Neural cell (in vitro differentiated cells): Measurements from ENCODE around the gene GGCX. TPM values are rescaled to one million over a fixed set of nuclear protein-coding genes. Genes with fewer than 3 reads are reported as not detected.
A peak's percentile ranks its signal among the peaks of the same experiment; 100 is the strongest.

Experiments
- H2AFZ ChIP-seq: fragments of 200-600, 300-800 bp; sonication (generic), shearing (Covaris generic); 2 replicates; pipeline ENCODE4 v1.6.0; 2014; ENCODE audit warnings: low read depth, mild to moderate bottlenecking, antibody characterized with exemption, low read length, moderate library complexity
- H3F3A ChIP-seq: fragments of 200-600 bp; shearing (Covaris generic); 2 replicates; pipeline ENCODE4 v1.6.1; 2016; ENCODE audit warnings: mild to moderate bottlenecking, moderate library complexity, mixed read lengths, antibody characterized with exemption, low read length; ENCODE audit not compliant: insufficient read depth, poor library complexity, severe bottlenecking
- H3K27ac ChIP-seq: fragments of 200-600, 300-800 bp; sonication (generic), shearing (Covaris generic); 2 replicates; pipeline ENCODE4 v1.5.1; 2014; ENCODE audit warnings: mild to moderate bottlenecking, low read length, moderate library complexity
- H3K27me3 ChIP-seq: fragments of 300-800, 200-600 bp; sonication (generic), shearing (Covaris generic); 2 replicates; pipeline ENCODE4 v1.6.0; 2014; ENCODE audit warnings: mild to moderate bottlenecking, low read depth, low read length, moderate library complexity; ENCODE audit not compliant: insufficient read depth
- H3K36me3 ChIP-seq: fragments of 300-800, 200-600 bp; sonication (generic), shearing (Covaris generic); 2 replicates; pipeline ENCODE4 v1.5.1; 2014; ENCODE audit warnings: mild to moderate bottlenecking, antibody characterized with exemption, low read length, moderate library complexity; ENCODE audit not compliant: insufficient read depth
- H3K4me2 ChIP-seq: fragments of 300-800, 200-600 bp; sonication (generic), shearing (Covaris generic); 2 replicates; pipeline ENCODE4 v1.6.0; 2014; ENCODE audit warnings: mild to moderate bottlenecking, low read length
- H3K4me3 ChIP-seq: fragments of 300-800, 200-600 bp; sonication (generic), shearing (Covaris generic); 2 replicates; pipeline ENCODE4 v1.5.1; 2014; ENCODE audit warnings: mild to moderate bottlenecking, low read length, moderate library complexity
- H3K79me2 ChIP-seq: fragments of 200-600 bp; shearing (Covaris generic); replicated peaks from 2 replicates; pipeline ENCODE4 v1.6.0; 2014; ENCODE audit warnings: mild to moderate bottlenecking, low read length, moderate library complexity; ENCODE audit not compliant: insufficient read depth
- H3K9ac ChIP-seq: fragments of 300-800, 200-600 bp; sonication (generic), shearing (Covaris generic); 2 replicates; pipeline ENCODE4 v1.6.1; 2016; ENCODE audit warnings: mild to moderate bottlenecking, low read length, mixed read lengths
- H3K9me2 ChIP-seq: fragments of 200-600 bp; shearing (Covaris generic); 2 replicates; pipeline ENCODE4 v1.6.1; 2016; ENCODE audit warnings: mild to moderate bottlenecking, low read length, mixed read lengths; ENCODE audit not compliant: insufficient read depth
- H3K9me3 ChIP-seq: fragments of 200-600, 300-800 bp; sonication (generic), shearing (Covaris generic); 2 replicates; pipeline ENCODE4 v1.6.1; 2016; ENCODE audit warnings: mild to moderate bottlenecking, mixed run types, low read length, moderate library complexity, mixed read lengths
- H4K20me1 ChIP-seq: fragments of 200-600 bp; shearing (Covaris generic); 2 replicates; pipeline ENCODE4 v1.6.1; 2016; ENCODE audit warnings: mild to moderate bottlenecking, mixed run types; ENCODE audit not compliant: insufficient read depth
- EP300 ChIP-seq: fragments of 450-650 bp; conservative IDR thresholded peaks from 2 replicates; pipeline ENCODE4 v1.6.1; 2014; ENCODE audit warnings: antibody characterized with exemption, mild to moderate bottlenecking, moderate library complexity; ENCODE audit not compliant: poor library complexity, severe bottlenecking
- EZH2 ChIP-seq: fragments of 200-600, 300-800 bp; shearing (Covaris generic), sonication (generic); IDR thresholded peaks from 2 replicates; pipeline ENCODE4 v1.6.1; 2014; ENCODE audit warnings: antibody characterized with exemption, low read length, borderline replicate concordance, mild to moderate bottlenecking; ENCODE audit not compliant: insufficient read depth, poor library complexity, severe bottlenecking
- MXI1 ChIP-seq: fragments of 450-650 bp; conservative IDR thresholded peaks from 2 replicates; pipeline ENCODE4 v1.6.1; 2014; ENCODE audit warnings: antibody characterized with exemption, mild to moderate bottlenecking; ENCODE audit not compliant: poor library complexity, severe bottlenecking
- POLR2AphosphoS5 ChIP-seq: IDR thresholded peaks from 2 replicates; pipeline ENCODE4 v1.6.1; 2012
- RAD21 ChIP-seq: fragments of 450-650 bp; conservative IDR thresholded peaks from 2 replicates; pipeline ENCODE4 v1.6.1; 2014; ENCODE audit warnings: antibody characterized with exemption, mild to moderate bottlenecking, moderate library complexity
- SMC3 ChIP-seq: fragments of 450-650 bp; conservative IDR thresholded peaks from 2 replicates; pipeline ENCODE4 v1.6.1; 2014; ENCODE audit warnings: antibody characterized with exemption, mild to moderate bottlenecking, moderate library complexity; ENCODE audit not compliant: poor library complexity
- TAF1 ChIP-seq: IDR thresholded peaks from 2 replicates; pipeline ENCODE4 v1.6.1; 2012; ENCODE audit warnings: low read depth
- polyA plus RNA-seq: library from polyadenylated mRNA; depleted of rRNA; stranded (reverse); fragments of >200 nt; gene quantifications from 2 replicates; pipeline ENCODE4 v1.2.3, GENCODE V29; 2014
- TF ChIP-seq, protein P1 (sequence below): IDR thresholded peaks from 2 replicates; pipeline ENCODE4 v1.6.1; 2012; ENCODE audit warnings: borderline replicate concordance
- TF ChIP-seq, protein P2 (sequence below): fragments of 450-650 bp; IDR thresholded peaks from 2 replicates; pipeline ENCODE4 v1.5.1; 2014; ENCODE audit warnings: antibody characterized with exemption, mild to moderate bottlenecking, moderate library complexity; ENCODE audit not compliant: poor library complexity, severe bottlenecking

GGCX gene
- polyA plus RNA-seq, 1 donor from 2014 or later = 41.4 TPM

DNA sequence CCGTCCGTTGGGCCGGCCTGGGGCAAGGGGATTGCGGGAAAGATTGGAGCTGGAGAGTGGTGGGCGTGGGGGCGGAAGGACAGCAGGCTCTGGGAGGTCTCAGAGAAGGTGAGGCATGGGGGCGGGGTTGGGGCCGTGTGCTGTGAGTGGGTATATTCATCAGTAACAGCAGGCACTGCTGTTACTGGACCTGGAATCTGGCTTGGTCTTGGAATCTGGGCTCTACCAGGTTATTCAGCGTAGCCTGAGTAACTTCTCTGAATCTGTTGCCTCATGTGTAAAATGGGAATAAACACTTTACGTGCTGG lies 34.7 kb upstream of the GGCX start:
- Histone ChIP-seq H4K20me1 (no peaks in the 10 kb centered on the region), H3K9me3 (no peaks in the 10 kb centered on the region), H3F3A (no peaks in the 10 kb centered on the region), H3K4me2 (peak overlapping the region; percentile 47), H3K79me2 (peaks cover 11% of the 10 kb centered on the region), H3K9ac (peak overlapping the region; percentile 89), H2AFZ (peak overlapping the region; percentile 80), H3K27ac (peak overlapping the region; percentile 83), H3K27me3 (no peaks in the 10 kb centered on the region), H3K4me3 (peak overlapping the region; percentile 85), H3K9me2 (no peaks in the 10 kb centered on the region), H3K36me3 (no peaks in the 10 kb centered on the region)
- TF ChIP-seq MXI1 (peak; percentile 31), RAD21 (no peak)

DNA sequence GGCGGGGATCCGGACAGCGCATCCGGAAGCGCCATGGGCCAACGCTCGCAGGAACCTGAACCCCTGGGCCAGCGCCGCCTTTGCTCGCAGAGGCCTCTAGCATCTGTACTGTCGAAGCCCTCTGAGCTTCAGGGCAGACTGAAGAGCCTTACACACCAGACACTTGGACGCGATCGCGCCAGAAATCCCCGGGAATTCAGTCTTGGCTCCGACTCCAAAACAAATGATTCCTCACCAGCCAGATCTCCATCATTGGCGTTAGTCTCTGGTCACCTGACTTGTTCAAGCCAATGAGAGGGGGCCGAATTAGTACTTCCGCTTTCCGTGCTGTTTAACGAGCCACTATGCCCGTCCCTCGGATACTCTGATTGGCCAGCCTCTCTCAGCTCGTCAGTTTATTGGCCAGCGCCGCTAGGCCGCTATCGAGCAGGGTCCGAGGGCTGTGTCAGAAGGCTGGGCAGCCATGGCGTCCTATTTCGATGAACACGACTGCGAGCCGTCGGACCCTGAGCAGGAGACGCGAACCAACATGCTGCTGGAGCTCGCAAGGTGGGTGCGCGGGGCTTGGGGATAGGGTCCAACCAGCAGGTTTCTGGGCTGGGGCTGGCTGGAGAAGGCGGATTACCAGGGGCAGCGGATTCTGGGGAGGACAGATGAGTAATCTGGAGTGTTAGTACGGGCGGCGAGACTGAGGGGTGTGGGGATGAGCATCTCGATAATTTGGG lies 34.2 kb upstream of the GGCX start, which contains the start of gene RNF181:
Gene RNF181, plus strand, starts transcription at position 445 of the 725 bp plus-strand sequence. Its CDS starts 19 bp downstream, at position 464.
- no peaks in the 10 kb centered on the region for H3K9me3 ChIP-seq
- no peaks in the 10 kb centered on the region for H4K20me1 ChIP-seq
- peak within 1 kb of the TSS; percentile 83 for H3K27ac ChIP-seq
- TF ChIP-seq, protein P1, sequence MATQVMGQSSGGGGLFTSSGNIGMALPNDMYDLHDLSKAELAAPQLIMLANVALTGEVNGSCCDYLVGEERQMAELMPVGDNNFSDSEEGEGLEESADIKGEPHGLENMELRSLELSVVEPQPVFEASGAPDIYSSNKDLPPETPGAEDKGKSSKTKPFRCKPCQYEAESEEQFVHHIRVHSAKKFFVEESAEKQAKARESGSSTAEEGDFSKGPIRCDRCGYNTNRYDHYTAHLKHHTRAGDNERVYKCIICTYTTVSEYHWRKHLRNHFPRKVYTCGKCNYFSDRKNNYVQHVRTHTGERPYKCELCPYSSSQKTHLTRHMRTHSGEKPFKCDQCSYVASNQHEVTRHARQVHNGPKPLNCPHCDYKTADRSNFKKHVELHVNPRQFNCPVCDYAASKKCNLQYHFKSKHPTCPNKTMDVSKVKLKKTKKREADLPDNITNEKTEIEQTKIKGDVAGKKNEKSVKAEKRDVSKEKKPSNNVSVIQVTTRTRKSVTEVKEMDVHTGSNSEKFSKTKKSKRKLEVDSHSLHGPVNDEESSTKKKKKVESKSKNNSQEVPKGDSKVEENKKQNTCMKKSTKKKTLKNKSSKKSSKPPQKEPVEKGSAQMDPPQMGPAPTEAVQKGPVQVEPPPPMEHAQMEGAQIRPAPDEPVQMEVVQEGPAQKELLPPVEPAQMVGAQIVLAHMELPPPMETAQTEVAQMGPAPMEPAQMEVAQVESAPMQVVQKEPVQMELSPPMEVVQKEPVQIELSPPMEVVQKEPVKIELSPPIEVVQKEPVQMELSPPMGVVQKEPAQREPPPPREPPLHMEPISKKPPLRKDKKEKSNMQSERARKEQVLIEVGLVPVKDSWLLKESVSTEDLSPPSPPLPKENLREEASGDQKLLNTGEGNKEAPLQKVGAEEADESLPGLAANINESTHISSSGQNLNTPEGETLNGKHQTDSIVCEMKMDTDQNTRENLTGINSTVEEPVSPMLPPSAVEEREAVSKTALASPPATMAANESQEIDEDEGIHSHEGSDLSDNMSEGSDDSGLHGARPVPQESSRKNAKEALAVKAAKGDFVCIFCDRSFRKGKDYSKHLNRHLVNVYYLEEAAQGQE = peak; percentile 88
- TF ChIP-seq EP300 = peak; percentile 17
- TF ChIP-seq SMC3 = no peak
- TF ChIP-seq POLR2AphosphoS5 = peak; percentile 92
- TF ChIP-seq, protein P2, sequence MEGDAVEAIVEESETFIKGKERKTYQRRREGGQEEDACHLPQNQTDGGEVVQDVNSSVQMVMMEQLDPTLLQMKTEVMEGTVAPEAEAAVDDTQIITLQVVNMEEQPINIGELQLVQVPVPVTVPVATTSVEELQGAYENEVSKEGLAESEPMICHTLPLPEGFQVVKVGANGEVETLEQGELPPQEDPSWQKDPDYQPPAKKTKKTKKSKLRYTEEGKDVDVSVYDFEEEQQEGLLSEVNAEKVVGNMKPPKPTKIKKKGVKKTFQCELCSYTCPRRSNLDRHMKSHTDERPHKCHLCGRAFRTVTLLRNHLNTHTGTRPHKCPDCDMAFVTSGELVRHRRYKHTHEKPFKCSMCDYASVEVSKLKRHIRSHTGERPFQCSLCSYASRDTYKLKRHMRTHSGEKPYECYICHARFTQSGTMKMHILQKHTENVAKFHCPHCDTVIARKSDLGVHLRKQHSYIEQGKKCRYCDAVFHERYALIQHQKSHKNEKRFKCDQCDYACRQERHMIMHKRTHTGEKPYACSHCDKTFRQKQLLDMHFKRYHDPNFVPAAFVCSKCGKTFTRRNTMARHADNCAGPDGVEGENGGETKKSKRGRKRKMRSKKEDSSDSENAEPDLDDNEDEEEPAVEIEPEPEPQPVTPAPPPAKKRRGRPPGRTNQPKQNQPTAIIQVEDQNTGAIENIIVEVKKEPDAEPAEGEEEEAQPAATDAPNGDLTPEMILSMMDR = no peak
- no peak for TF ChIP-seq RAD21
- peak; percentile 59 for TF ChIP-seq TAF1
- no peak for TF ChIP-seq EZH2
- peak; percentile 76 for TF ChIP-seq MXI1
- peaks cover 11% of the 10 kb centered on the region for H3K79me2 ChIP-seq
- no peaks in the 10 kb centered on the region for H3K27me3 ChIP-seq
- peak within 1 kb of the TSS; percentile 85 for H3K4me3 ChIP-seq
- H3K36me3 ChIP-seq = no peaks in the 10 kb centered on the region
- H2AFZ ChIP-seq = peak within 1 kb of the TSS; percentile 92
- H3F3A ChIP-seq = no peaks in the 10 kb centered on the region
- peak within 1 kb of the TSS; percentile 89 for H3K9ac ChIP-seq
- peak within 1 kb of the TSS; percentile 83 for H3K4me2 ChIP-seq
- H3K9me2 ChIP-seq = no peaks in the 10 kb centered on the region
